NB4 (cell line): ENCODE results near the gene CTSD.

Experiments
- DNase-seq: peaks from one replicate; pipeline ENCODE4 v3.0.0; 2010; ENCODE audit warnings: low read depth
- H3K4me3 ChIP-seq: one replicate; pipeline ENCODE4 v1.5.1; 2011; ENCODE audit warnings: mild to moderate bottlenecking, low read depth, low read length, moderate library complexity
- CTCF ChIP-seq: IDR thresholded peaks from one replicate; pipeline ENCODE4 v1.5.1; 2012; ENCODE audit warnings: low read depth, low read length
- MYC ChIP-seq: IDR thresholded peaks from 2 replicates; pipeline ENCODE4 v1.6.1; 2011; ENCODE audit warnings: low read depth, low read length
- POLR2A ChIP-seq: IDR thresholded peaks from 2 replicates; pipeline ENCODE4 v1.6.1; 2011; ENCODE audit warnings: mild to moderate bottlenecking; ENCODE audit not compliant: insufficient read length; ENCODE audit errors: extremely low read depth
- TF ChIP-seq, protein P1 (sequence below): IDR thresholded peaks from 2 replicates; pipeline ENCODE4 v1.6.1; 2011; ENCODE audit warnings: low read depth, low read length

Gene CTSD

GRCh38 chr11:1729692-1730011 is 34.1 kb downstream of the CTSD start:
- DNase-seq, result no peak
- no peak overlapping the region for H3K4me3 ChIP-seq
- TF ChIP-seq POLR2A, result no peak
- TF ChIP-seq, protein P1, sequence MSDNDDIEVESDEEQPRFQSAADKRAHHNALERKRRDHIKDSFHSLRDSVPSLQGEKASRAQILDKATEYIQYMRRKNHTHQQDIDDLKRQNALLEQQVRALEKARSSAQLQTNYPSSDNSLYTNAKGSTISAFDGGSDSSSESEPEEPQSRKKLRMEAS, result no peak
- TF ChIP-seq MYC, result no peak
- TF ChIP-seq CTCF, result no peak

GRCh38 chr11:1728931-1729691 is 34.6 kb downstream of the CTSD start:
- TF ChIP-seq POLR2A (no peak), MYC (peak; percentile 21; the same call in 1 of the 2 replicates), CTCF (no peak)
- TF ChIP-seq, protein P1, result peak; percentile 32; the same call in 1 of the 2 replicates
- H3K4me3 ChIP-seq, result peak overlapping the region; percentile 37
- DNase-seq, result peak; percentile 64

- no peak overlapping the region for H3K4me3 ChIP-seq
- no peak for DNase-seq
- TF ChIP-seq MYC (no peak), POLR2A (no peak), CTCF (no peak)
- TF ChIP-seq, protein P1, result no peak
Observed at GRCh38 chr11:1728301-1728700, 35.4 kb downstream of the CTSD start.

DNA sequence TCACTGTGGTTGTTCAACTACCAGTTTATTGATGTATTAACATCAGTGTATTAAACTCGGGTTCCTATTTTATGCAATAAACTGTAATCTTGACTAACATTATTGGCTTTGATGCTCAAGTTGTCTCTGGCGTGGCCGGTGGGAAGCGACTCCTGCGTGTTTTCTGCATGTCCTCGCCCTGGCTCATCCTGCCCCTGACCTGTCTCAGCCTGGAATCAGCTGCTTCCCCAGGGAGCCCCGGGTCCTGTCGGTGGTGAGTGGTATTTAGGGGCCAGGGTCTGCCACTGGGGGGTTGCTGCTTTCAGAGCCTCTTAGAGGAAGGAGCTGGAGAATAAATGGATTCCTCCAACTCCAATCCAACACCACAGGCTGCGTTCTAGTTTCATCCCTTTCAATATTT is 35.9 kb downstream of the CTSD start:
- no peak overlapping the region for H3K4me3 ChIP-seq
- DNase-seq, result no peak
- TF ChIP-seq MYC (no peak), CTCF (no peak), POLR2A (no peak)
- TF ChIP-seq, protein P1, result no peak

DNA sequence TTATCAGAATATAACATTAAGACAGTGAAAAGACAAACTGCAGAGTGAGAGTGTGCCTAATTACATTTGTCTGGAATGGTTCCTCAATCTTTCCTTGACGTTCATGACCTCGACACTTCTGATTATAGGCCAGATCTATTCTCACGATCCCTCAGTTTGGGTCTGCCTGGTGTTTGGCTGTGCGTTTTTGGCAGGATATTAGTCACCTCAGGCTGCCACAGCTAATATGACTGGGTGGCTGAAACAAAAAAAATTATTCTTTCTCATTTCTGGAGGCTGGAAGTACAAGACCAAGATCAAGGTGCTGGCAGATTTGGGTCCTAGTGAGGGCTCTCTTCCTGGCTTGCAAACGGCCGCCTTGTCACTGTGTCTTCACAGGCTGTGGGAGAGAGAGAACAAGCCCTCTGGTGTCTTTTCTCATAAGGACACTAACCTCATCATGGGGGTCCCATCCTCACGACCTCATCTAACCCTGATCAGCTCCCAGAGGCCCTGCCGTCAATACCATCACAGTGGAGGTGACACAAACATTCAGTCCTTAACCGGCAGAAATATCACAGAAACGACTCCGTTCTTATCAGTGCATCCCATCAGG is 36.5 kb downstream of the CTSD start:
- peak; percentile 25 for DNase-seq
- TF ChIP-seq POLR2A (no peak), CTCF (no peak)
- TF ChIP-seq, protein P1, result no peak
- H3K4me3 ChIP-seq, result no peak overlapping the region

GRCh38 chr11:1719781-1720180 is 43.9 kb downstream of the CTSD start:
- TF ChIP-seq MYC, result no peak
- DNase-seq, result no peak
- H3K4me3 ChIP-seq, result no peak overlapping the region
